Activated CD4-positive, alpha-beta T cell treated with anti-CD3 and anti-CD28 coated beads, Interleukin-2, Interleukin-6, amounts not matched to agents 100 ng/mL and 50 ng/mL, durations not matched to agents 16 hours and 8 hours (primary cell): ENCODE results near the gene APLP2.
"Not testable (repeated sequence)": the region's sequence is repeated elsewhere in the genome, so short reads cannot be mapped to it uniquely, and the experiment has no call there.

Experiments
- DNase-seq: peaks from one replicate; pipeline ENCODE4 v3.0.0-alpha.2; 2020

The APLP2 gene

GRCh38 chr11:130178441-130179339 lies 109.0 kb downstream of the APLP2 start:
- DNase-seq, result no peak

- DNase-seq, result no peak
Observed at GRCh38 chr11:130179396-130180306, 110.0 kb downstream of the APLP2 start.

GRCh38 chr11:130180491-130180890 lies 110.8 kb downstream of the APLP2 start:
- DNase-seq, result no peak

GRCh38 chr11:130180896-130181294 lies 111.2 kb downstream of the APLP2 start:
- DNase-seq, result no peak

- no peak for DNase-seq
Observed at GRCh38 chr11:130181295-130182272, 111.9 kb downstream of the APLP2 start.

- DNase-seq, result no peak
Observed at GRCh38 chr11:130183878-130184610, 114.3 kb downstream of the APLP2 start.

- DNase-seq, result no peak
Observed at GRCh38 chr11:130187096-130187495, 117.4 kb downstream of the APLP2 start.

- no peak for DNase-seq
Observed at GRCh38 chr11:130188047-130188446, 118.4 kb downstream of the APLP2 start.

- no peak for DNase-seq
Observed at GRCh38 chr11:130188585-130189347, 119.1 kb downstream of the APLP2 start.

GRCh38 chr11:130189492-130190210 lies 120.0 kb downstream of the APLP2 start:
- DNase-seq, result no peak

GRCh38 chr11:130190371-130190881 lies 120.7 kb downstream of the APLP2 start:
- DNase-seq, result no peak

GRCh38 chr11:130191896-130192295 lies 122.2 kb downstream of the APLP2 start:
- DNase-seq, result no peak

- DNase-seq, result no peak
Observed at GRCh38 chr11:130192845-130193267, 123.2 kb downstream of the APLP2 start.

GRCh38 chr11:130193551-130193950 lies 123.9 kb downstream of the APLP2 start:
- DNase-seq, result not testable (repeated sequence)
